Hematopoietic multipotent progenitor cell treated with erythropoietin and hydrocortisone succinate and interleukin-3 and kit ligand, for 8 days (in vitro differentiated cells): Measurements from ENCODE around the gene TMEFF1.
A peak's percentile ranks its signal among the peaks of the same experiment; 100 is the strongest.
"Not testable (repeated sequence)": the region's sequence is repeated elsewhere in the genome, so short reads cannot be mapped to it uniquely, and the experiment has no call there.

ENCODE experiments used
- DNase-seq: peaks from one replicate; pipeline ENCODE4 v3.0.0-alpha.2; 2015

Gene TMEFF1, protein sequence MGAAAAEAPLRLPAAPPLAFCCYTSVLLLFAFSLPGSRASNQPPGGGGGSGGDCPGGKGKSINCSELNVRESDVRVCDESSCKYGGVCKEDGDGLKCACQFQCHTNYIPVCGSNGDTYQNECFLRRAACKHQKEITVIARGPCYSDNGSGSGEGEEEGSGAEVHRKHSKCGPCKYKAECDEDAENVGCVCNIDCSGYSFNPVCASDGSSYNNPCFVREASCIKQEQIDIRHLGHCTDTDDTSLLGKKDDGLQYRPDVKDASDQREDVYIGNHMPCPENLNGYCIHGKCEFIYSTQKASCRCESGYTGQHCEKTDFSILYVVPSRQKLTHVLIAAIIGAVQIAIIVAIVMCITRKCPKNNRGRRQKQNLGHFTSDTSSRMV

DNA sequence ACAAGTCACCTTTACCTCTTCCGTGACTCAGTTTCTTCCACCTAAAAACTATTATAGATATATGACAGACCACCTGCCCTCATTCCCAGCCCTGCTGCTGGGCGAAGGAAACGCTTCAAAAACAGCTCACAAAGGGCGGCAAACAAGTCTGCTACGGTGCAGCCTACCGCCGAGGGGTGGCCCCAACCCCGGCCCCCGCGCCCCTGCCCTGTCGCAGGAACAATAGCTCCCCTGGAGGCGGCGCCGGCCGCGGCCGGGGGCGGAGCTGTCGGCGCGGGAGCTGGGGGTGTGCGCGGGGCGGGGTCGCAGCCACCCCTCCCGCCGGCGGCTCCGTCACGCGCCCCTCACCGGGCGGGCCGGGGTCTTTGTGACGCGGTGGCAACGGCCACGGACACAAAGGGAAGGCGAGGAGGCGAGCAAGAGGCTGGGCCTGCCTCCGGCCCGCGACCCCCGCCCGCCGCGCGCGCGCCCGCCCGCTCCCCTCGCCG is at the start of gene TMEFF1:
TSS of gene TMEFF1 (plus strand) at position 362 of the 488 bp plus-strand sequence. CDS start 396 bp downstream, outside the sequence.
- DNase-seq: no peak

DNA sequence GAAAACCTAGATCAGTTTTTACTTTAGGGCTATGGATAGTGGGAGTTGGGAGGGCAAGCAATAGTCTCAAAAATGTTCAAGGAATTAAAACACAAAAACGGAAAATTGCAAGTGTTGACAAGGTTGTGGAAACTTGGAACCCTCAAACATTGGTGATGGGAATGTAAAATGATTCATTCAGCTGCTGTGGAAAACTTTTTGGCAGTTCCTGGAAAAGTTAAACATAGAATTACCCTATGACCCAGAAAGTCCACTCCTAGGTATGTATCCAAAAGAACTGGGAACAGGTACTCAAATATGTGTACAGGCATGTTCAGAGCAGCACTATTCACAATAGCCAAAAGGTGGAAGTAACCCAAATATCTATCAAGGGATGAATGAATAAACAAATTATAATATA is 47.2 kb upstream of the TMEFF1 start:
- no peak for DNase-seq

DNA sequence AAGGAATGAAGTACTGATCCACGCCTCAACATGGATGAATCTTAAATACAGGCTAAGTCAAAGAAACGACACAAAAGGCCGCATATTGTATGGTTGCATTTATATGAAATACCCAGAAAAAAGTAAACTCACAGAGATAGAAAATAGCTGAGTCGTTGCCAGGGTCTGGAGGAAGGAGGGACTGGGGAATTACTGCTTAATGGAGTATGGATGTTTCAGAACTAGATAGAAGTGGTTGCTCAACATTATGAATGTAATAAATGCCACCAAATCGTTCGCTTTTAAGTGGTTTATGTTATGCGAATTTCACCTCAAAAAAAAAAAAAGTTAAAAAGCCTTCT is 46.8 kb upstream of the TMEFF1 start:
- peak; percentile 46 for DNase-seq

DNA sequence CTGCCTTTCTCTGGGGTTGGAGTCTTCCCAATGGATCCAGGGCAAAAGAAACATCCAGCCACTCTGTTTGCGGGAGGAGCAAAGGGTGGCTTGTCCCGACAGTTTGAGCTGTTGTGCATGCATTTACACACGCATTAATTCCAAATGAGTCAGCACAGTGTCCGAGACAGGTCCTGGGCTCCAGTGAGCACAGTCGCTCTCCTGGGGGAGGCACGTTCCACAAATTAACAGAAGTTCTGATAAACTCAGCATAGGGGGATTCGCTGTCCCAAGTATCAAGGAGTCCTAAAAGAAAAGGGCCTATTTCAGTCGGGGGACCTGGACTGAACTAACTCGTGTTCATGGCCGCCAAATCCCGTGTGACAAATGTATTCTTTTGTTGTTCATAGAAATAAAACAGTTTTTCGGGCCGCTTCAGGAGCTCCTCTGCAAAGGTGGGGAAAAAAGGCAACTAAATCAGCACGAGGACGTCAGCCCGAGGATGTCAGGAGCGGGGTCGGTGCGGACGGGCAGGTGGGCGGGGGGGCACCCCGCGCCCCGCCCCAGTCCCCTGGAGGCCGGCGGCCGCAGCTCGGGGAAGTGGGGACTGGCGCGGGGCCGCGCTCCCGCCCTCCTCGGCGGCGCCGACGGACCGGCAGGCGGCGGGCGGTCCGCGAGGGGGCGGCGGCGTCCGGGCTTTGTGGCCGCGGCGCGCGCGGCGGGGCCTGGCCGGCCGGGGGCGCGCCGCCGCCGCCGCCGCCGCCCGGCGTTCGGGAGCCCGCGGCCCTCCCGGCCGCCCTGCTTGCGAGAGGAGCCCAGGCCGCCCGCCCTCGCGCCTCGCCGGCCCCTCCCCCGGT is 46.2 kb upstream of the TMEFF1 start, which contains the start of gene MSANTD3:
TSS of gene MSANTD3 (plus strand) at position 614 of the 836 bp plus-strand sequence. CDS start 14,796 bp downstream, outside the sequence.
- DNase-seq: peak; percentile 78

DNA sequence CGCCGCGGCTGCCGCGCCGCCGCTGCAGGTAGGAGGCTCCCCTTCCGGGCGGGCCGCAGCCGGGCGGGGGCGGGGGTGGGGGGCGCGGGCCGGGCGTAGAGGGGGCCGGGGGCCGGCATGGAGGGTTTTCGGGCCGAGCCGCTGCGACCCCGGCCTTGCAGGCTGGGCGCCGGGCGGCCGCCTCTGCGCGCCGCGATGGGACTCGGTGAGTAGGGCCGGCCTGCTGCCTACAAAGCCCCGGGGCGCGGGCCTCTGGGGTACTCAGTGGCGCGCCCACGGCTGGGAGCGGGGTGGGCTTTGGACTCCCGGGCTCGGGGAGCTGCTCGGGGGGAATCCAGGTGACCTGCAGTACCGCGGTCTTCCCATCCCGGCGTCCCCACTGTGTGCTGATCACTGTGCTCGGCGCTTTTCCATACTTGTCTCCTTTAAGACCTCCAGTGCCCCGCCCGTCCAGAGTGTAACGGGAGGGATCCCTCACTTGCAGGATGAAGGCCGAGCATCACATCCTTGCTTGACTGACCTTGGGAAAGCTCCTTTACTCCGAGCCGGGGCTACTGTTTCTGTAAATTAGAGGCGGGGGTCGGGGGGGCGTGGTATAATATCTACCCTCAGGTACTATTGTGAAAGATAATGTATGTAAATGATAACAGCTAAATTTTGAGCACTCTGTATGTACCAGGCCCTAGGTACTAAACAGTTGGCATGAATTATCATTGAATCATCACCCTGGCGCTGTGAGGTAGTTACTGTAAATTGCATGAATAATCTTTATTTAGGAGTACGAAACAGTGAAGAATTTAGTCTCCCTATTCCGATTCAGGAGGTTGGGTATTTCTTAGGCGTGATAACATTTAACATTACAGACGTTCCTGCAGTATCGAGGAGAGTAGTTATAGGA is 45.3 kb upstream of the TMEFF1 start:
- peak; percentile 67 for DNase-seq

DNA sequence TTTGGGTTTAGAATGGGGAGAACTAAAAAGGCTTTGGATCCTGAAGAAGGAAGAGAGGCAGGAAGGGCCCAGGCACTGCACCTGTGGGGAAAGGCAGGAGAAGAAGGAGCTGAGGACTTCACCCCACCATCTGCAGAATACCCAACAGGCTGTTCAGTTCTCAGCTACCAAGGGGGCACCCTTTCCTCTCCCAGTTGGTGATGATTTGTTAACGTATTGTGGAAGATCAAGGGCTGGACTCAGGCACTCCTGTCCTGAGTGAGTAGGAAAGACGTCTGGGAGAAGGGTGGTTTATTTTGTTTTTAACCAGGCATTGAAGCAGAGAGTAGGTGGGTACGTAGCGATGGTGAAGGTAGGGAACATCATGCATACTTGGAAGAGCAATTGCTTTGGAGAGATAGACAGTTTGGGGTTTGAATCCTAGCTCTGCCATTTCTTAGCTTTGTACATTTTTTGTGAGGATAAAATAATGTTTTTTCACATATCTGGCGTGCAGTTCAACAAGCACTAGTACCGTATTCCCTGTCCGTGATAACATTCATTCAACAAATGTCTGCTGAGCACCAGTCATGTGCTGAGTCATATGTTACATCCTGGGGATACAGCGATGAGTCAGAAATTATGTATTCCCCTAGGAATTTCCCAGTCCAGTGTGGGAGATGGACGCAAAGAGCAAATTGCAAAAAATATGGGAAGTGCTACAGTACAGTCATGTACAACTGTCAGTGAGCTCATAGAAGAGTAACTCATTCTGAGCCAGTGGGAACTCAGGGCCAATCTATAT is 43.9 kb upstream of the TMEFF1 start:
- DNase-seq: no peak

DNA sequence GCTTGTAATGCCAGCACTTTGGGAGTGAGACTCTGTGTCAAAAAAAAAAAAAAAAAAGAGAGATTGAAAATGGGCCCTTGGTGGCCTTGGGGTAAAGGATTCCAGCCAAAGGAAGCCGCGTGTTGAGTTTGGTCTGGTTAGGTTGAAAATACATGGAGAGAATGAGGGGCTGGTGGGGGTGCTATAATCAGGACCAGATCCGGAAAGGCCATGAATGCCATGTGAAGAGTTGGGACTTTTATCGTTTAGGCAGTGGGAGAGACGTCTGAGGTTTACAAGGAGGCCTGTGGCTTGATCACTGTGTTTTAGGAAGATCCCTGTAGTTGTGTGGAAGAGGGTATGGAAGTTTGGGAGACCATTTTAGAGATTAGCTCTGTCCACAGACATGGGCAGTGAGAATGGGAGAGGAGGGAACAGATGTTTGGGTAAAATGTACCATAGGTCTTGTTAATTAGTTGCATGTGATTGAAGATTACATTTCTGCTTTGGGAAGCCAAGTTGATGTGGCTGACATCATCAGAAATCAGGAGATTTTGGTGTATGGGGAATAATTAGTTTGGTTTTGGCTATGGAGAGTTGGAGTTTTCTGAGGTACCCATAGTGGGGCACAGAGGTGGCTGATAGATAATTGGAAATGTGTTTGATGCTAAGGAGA is 42.5 kb upstream of the TMEFF1 start:
- DNase-seq: no peak

DNA sequence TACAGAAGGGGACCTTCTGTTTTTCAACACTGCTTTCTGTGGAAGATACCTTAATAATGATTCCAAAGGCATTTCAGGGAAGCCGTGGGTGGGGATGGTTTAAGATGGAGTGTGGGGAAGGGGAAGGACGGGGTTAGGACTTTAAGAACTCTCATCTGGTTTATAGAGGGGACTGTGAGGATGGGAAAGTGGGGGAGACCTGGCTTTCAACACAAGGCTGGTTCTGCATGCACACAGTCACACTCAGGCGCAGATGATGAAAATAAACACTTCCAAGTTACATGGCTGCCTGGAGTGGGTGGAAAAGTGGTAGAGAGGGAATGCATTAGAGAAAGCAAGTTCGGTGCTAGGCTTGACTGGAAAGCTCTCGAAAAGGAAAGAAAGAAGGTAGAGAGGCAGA is 41.1 kb upstream of the TMEFF1 start:
- DNase-seq: no peak

DNA sequence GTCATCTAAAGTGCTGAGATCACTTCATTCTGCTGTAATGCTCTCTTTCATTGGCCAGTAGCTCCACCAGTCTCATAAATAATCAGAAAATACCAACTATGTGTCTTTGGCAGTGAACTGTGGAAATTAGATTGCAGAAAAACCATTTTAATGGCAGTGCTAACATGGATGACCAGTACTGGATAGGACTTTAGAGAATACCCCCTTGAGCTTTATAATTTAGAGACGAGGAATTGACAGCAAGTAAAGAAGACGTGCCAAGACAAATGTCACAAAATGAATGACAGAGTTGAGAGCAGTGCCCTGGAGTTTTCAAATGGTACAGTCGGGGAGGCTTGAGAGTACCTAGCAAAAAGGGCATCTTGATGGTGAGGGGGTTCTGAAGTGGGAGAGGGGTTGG is 40.2 kb upstream of the TMEFF1 start:
- no peak for DNase-seq

DNA sequence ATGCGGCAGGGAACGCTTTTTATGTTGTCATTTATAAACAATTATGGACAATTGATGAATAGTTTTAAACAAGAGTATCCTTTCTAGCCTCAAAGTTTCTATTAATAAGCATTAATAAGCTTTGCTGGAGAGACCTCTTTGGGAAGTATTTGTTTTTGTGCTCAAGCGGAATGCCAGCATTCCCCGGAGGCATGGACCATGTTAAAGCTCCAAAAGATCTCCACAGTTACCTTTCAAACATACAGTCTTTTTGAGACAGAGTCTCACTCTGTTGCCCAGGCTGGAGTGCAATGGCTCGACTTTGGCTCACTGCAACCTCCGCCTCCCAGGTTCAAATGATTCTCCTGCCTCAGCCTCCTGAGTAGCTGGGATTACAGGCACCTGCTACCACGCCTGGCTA is 36.4 kb upstream of the TMEFF1 start:
- DNase-seq: no peak

DNA sequence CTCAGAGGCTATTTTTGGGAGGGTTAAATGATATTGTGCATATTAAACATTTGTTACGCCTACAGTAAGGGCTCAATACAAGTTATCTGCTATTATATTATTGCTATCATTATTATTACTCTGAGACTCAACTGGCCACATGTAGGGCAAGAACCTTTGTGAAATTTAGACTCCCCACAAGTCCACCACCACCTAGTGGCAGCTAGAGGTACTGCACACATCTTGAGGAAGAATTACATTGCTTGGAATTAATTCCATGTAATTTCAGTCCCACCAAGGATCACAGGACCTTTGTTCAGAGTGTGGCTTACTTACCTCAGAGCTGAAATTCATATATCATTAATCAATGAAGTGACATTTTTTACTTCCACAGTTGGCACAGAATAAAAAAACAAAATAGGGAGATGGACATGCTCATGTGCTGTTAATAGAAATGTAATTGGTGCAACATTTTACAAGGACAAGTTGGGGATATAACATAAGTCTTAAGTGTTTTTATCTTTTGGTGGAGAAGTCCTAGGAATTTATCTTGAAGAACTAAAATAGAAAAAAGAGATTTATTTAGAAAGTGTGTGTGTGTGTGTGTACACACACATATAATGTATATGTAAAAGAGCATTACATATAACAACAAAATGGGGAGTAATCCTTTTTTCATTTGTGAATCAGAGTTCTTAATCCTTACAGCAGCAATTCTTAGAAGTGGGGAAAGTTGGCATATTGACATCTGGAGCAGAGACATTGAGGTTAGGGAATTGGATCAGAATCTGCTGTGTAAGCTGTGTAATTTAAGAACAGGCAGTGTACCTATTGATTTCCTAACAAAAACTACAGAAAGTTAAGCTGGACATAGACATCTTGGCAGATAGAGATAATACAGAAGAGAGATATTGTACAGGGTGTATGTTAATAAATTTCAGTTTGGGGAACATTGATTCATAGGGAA is 34.8 kb upstream of the TMEFF1 start:
- DNase-seq: peak; percentile 87

DNA sequence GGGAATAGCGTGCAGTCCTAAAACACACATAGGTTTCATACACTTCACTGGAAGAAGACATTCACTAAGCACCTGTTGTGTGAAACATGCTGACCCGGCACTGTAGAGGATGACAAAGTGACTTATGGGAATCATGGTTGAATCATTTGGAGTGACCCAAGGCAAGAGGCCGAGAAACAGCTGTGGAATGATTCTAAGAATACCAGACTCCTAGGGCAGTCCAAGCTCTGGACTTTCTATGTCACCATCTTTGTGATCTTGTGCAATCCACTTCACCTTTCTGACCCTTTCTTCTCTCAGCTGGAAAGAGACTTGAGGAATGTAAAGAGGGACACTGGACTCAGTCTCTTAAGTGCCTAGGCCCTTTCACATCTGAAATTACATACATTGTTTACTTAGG is 32.9 kb upstream of the TMEFF1 start:
- no peak for DNase-seq

DNA sequence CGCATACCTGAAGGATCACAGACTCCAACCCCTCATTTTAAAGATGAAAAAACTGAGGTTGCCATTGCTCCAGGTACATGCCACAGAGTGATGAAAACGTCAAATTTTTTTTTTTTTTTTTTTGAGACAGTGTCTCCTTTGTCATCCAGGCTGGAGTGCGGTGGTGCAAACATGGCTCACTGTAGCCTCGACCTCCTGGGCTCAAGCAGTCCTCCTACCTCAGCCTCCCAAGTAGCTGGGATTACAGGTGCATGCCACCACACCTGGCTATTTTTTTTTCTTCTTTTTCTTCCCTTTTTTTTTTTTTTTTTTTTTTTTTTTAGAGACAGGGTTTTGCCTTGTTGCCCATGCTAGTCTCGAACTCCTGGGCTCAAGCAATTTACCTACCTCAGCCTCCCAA is 32.5 kb upstream of the TMEFF1 start:
- DNase-seq: not testable (repeated sequence)

DNA sequence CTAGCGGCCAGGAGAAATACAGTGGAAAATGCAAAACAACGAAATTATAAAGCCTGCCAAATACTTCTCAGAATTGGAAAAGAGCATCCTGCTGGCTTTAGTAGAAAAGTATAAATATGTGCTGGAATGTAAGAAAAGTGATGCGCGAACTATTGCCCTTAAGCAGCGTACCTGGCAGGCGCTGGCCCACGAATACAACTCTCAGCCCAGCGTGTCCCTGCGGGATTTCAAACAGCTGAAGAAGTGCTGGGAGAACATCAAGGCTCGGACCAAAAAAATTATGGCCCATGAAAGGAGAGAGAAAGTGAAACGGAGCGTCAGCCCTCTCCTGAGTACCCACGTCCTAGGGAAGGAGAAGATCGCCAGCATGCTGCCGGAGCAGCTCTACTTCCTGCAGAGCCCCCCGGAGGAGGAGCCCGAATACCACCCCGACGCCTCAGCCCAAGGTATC is 31.0 kb upstream of the TMEFF1 start:
- no peak for DNase-seq

DNA sequence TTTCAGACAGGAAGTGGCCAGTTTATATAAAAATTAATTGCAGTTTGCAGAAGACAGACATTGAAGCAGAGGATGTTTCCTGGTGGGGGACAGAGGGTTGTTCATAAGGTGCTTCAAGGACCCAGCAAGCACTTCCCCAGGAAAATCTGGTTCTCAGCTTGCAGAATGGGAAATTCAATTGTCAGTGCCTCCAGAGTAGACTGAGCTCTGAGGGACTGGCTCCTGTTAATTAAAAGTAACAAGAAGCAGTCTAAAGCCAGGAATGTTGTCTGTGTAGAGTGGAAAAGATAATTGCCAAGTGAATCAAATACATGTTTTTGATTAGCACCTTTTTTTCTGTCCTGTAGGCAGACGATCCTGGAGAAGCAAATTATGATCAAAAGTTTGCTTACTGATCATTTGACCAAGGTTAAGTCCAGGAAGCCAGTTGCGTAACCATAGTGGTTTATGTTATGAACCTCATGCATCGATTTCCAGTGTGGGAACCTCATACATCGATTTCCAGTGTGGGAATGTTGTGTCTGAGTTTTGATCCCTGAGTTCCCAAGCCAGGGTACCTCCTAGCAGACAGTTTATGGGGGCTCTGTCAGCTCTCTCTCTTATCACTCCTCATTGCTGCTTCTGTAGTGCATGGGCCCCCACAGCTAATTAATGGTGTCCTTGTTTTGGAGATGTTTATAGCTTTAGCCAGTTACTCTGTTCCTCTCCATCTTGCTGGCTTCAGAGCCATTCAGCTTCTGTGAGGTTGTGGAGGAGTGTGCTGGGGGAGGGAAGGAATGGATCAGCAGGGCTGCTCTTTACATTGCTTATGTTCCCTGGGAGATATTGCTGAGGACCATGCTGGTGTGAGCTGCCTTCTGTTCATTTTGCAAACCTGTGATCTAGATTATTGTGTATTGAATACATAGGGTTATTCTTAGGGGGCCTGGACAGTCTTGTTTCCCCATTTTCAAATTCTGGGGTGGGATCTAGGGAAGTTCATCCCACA is 28.9 kb upstream of the TMEFF1 start:
- DNase-seq: no peak

DNA sequence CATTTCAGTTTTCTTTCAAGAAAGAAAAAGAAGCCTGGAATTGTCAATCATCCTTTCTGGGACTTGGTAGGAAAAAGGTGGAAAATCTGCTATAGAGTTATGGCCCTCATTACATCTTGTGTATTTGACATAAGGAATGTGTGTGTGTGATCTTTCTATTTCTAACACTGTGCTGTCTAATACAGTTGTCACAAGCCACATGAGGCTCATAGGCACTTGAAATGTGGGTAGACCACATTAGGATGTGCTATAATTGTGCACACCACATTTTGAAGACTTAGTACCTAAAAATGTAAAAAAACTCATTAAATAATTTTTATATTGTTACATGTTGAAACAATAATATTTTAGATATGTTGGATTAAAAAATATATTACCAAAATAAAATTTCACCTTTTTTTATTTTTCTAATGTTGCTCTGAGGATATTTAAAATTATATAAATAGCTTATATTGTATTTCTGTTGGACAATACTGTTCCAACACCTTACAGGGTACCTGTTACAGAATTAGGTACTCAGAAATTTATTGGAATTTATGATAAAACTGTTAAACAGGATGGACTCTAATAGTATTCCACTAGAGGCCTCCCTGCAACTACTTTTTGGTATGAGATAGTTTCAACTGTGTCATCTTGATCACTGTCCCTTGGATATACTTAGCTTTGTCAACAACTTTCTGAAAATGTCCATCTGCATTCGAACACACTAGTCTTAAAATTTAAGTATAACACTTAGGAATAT is 27.6 kb upstream of the TMEFF1 start:
- DNase-seq: peak; percentile 14

DNA sequence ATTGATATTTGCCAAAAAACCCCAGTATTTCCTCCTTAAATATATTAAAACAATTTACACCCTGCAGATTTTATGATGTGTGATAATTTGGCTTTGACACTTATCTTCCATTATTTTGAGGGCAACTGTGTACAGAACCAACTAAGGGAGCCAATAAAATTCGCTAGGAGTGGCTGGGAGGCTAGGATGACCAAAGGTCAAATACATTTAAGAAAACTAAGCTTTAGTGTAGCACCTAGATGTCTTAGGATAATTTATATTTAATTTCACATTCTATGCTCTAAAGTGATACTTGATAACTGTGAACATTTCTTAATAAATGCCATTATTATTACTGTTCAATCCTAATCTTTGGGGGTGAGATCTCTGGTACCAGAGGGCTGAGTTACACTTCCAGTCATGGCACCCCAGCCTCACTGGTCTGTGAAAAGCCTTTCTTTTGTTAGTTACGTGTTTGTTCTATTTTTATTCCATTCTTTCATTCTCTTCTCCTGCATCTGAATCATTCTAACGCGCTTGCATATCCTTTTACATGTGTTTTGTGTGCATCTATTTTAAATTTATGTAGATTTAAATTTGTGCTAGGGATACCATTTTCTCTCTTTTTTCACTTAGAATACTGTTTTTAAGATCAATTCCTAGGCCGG is 26.9 kb upstream of the TMEFF1 start:
- DNase-seq: no peak

DNA sequence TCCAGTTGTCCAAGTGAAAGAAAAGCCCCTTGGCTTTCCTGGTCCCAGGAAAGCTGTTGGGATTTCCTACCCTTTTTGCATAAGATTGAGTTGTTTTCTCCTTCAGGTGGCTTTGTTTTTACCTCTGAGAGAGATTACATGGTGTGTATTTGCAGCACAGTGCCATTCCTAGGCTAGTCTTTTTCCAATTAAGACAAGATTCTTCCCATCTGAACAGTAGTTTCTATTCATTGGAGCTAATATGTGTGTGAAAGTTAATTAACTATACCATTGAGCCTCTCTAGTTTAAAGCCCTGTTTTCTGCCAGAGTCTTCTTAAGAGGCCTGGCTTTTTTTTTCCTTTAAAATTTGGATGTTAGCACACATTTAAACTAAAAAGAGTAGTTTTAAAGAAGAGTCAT is 25.9 kb upstream of the TMEFF1 start:
- no peak for DNase-seq
